Spleen (tissue), 11 donors: ENCODE data around the gene MYOM3. TPM values are rescaled to one million over a fixed set of nuclear protein-coding genes. Genes with fewer than 3 reads are reported as not detected.

ENCODE experiments used
- DNase-seq: peaks from one replicate; pipeline ENCODE4 v3.0.0-alpha.2; 2020
- H3K27ac ChIP-seq, 8 donors: fragments of 200-600 bp; sonication (generic) in 7 of 8; 1 replicate in 4 of 8; 2 replicates in 4 of 8; pipeline versions ENCODE4 v1.5.0 to v1.8.0; 2016 to 2021; ENCODE audit warnings: inconsistent platforms in 4 of 8, mild to moderate bottlenecking in 4 of 8, moderate library complexity in 1 of 8
- H3K27me3 ChIP-seq, 7 donors: fragments of 200-600 bp; sonication (generic) in 6 of 7; replicated peaks in 1 of 7; 1 replicate in 4 of 7; 2 replicates in 3 of 7; pipeline versions ENCODE4 v1.5.0 to v1.8.0; 2016 to 2021; ENCODE audit warnings: inconsistent platforms in 3 of 7, mild to moderate bottlenecking in 1 of 7
- H3K36me3 ChIP-seq, 6 donors: fragments of 200-600 bp; sonication (generic) in 5 of 6; 1 replicate in 4 of 6; 2 replicates in 2 of 6; pipeline versions ENCODE4 v1.5.0 to v1.8.0; 2016 to 2021; ENCODE audit warnings: inconsistent platforms in 2 of 6
- H3K4me1 ChIP-seq, 6 donors: fragments of 200-600 bp; sonication (generic) in 5 of 6; 1 replicate in 3 of 6; 2 replicates in 3 of 6; pipeline versions ENCODE4 v1.5.0 to v1.8.0; 2016 to 2021; ENCODE audit warnings: inconsistent platforms in 3 of 6
- H3K4me3 ChIP-seq, 8 donors: fragments of 200-600 bp; sonication (generic) in 7 of 8; 1 replicate in 4 of 8; 2 replicates in 4 of 8; pipeline versions ENCODE4 v1.5.0 to v1.8.0; 2016 to 2021; ENCODE audit warnings: inconsistent platforms in 4 of 8, mild to moderate bottlenecking in 4 of 8, moderate library complexity in 2 of 8
- H3K9me3 ChIP-seq, 8 donors: fragments of 200-600 bp; sonication (generic) in 7 of 8; 1 replicate in 4 of 8; 2 replicates in 4 of 8; pipeline versions ENCODE4 v1.5.0 to v1.8.0; 2016 to 2021; ENCODE audit warnings: inconsistent platforms in 4 of 8
- POLR2A ChIP-seq, 3 donors: fragments of 450-650 bp; IDR thresholded peaks; one replicate each; pipeline ENCODE4 v1.5.1; 2017; ENCODE audit warnings: antibody characterized with exemption in 3 of 3, mild to moderate bottlenecking in 1 of 3
- POLR2AphosphoS5 ChIP-seq, 3 donors: sonication (generic); formaldehyde crosslinking; IDR thresholded peaks; one replicate each; pipeline ENCODE4 v1.5.1; 2017; ENCODE audit warnings: antibody characterized with exemption in 3 of 3
- WGBS, 5 donors: extraction: QIAGEN DNeasy Blood & Tissue Kit in 3 of 5; methylation state at CpG; one replicate each; pipeline versions ENCODE4 v1.1.5 to v1.1.7; 2013 to 2018; 5-methylcytosine and 5-hydroxymethylcytosine counted together
- intact Hi-C: fragments of 100-400 bp; cut with DNase I; formaldehyde crosslinking; loops from one replicate; pipeline ENCODE4 v1.15.0; 2023; ENCODE audit warnings: low total_unique reads
- polyA plus RNA-seq, 3 donors: library from polyadenylated mRNA; stranded (reverse); fragments of 200-250 nt; gene quantifications; one replicate each; pipeline ENCODE4 v1.2.1, GENCODE V29; 2013
- total RNA-seq, 7 donors: library from RNA; depleted of rRNA in 3 of 7; stranded (reverse); fragments of >200 nt in 3 of 7; fragmentation: NEBNext Ultra II Directional in 4 of 7; extraction: Animal tissue kit (Norgen Biotek cat#: 25700) in 4 of 7; gene quantifications; one replicate each; pipeline versions ENCODE4 v1.1.0 to v1.2.1, GENCODE V29; 2016 to 2021
- TF ChIP-seq, protein P1 (sequence below), 11 experiments: fragments of 200-600 bp in 7 of 11; fragments of 450-650 bp in 4 of 11; sonication (generic) in 4 of 11; IDR thresholded peaks in 8 of 11; conservative IDR thresholded peaks in 3 of 11; 1 replicate in 7 of 11; 2 replicates in 4 of 11; pipeline versions ENCODE4 v1.4.0 to v1.8.0; 2016 to 2021; ENCODE audit warnings: antibody characterized with exemption in 11 of 11, inconsistent platforms in 4 of 11, mild to moderate bottlenecking in 1 of 11
- donor health status: healthy with polysubstance abuse.
- donor health status: DM: no; HTN: no; CAD: no; lungs with moderate emphysema.
- donor health status: DM: no; HTN: no; CAD: no.
- donor health status: Bipolar disorder and iron deficiency.
- donor health status: healthy.
- donor health status: DM: no; HTN: no; CAD: no.
- donor health status: DM: yes; HTN: yes; CAD: no.

MYOM3 gene
- total and polyA plus RNA-seq, 10 donors = 0.02 to 0.06 (median 0.06) TPM; not detected in 7

DNA sequence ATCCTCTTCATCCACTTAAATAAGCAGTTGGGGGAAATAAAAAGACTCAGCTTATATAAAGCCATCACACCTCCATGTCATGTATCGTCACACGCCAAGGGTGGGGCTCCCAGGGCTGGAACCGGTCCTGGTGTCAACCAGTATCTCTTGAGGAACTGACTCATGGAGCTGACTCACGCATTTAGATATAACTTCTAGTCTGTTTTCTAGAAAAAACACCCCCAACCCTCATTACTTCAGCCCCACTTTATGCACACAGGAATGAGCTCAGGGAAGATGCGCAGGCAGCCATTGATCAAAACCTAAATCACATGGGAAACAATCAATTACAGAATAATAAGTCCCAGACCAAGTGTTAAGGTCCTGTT is 37.9 kb upstream of the MYOM3 start:
- Histone ChIP-seq H3K9me3 (no peaks in the 10 kb centered on the region), H3K4me1 (peaks cover 0 to 21% (median 13%) of the 10 kb centered on the region in 6 donors), H3K4me3 (peak overlapping the region in 1 of 8 donors; percentile 54), H3K27ac (no peak overlapping the region), H3K36me3 (no peaks in the 10 kb centered on the region), H3K27me3 (peaks cover 0 to 55% (median 19%) of the 10 kb centered on the region in 7 donors)
- TF ChIP-seq POLR2A (IDR thresholded peaks at IDR 0.05) = no peak
- TF ChIP-seq, protein P1, sequence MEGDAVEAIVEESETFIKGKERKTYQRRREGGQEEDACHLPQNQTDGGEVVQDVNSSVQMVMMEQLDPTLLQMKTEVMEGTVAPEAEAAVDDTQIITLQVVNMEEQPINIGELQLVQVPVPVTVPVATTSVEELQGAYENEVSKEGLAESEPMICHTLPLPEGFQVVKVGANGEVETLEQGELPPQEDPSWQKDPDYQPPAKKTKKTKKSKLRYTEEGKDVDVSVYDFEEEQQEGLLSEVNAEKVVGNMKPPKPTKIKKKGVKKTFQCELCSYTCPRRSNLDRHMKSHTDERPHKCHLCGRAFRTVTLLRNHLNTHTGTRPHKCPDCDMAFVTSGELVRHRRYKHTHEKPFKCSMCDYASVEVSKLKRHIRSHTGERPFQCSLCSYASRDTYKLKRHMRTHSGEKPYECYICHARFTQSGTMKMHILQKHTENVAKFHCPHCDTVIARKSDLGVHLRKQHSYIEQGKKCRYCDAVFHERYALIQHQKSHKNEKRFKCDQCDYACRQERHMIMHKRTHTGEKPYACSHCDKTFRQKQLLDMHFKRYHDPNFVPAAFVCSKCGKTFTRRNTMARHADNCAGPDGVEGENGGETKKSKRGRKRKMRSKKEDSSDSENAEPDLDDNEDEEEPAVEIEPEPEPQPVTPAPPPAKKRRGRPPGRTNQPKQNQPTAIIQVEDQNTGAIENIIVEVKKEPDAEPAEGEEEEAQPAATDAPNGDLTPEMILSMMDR (IDR thresholded peaks at IDR 0.05 in 8 of 11, conservative IDR thresholded peaks at IDR 0.05 in 3 of 11) = no peak
- TF ChIP-seq POLR2AphosphoS5 (IDR thresholded peaks at IDR 0.05) = no peak
- intact Hi-C loops = no loop called here
- 51 to 71% (median 57%) methylated on average over 5 of the region's 5 CpGs for WGBS, 5 donors
- no peak for DNase-seq

DNA sequence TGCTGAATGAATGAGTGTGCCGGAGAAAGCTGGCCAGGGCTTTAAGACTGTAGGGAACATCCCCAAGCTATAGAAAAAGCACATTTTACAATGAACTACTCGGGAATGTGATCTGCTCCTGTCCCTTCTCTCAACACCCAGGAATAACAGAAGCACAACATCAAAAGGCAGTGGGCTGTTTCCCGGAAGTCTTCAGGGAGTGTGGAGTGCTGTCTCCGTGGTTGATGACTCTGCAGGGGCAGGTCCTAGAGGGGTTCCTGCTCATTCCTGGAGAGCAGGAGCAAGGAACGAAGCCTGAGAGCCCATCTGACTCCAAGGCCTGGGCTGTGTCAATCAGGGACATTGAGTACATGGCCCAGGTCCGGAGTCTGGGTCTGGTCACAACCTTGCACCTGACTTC is 35.9 kb upstream of the MYOM3 start:
- DNase-seq = no peak
- Histone ChIP-seq H3K36me3 (no peaks in the 10 kb centered on the region), H3K9me3 (no peaks in the 10 kb centered on the region), H3K27me3 (peaks cover 0 to 54% (median 17%) of the 10 kb centered on the region in 7 donors), H3K4me1 (peaks cover 0 to 21% (median 13%) of the 10 kb centered on the region in 6 donors), H3K27ac (no peak overlapping the region), H3K4me3 (no peak overlapping the region)
- TF ChIP-seq POLR2A (IDR thresholded peaks at IDR 0.05) = no peak
- intact Hi-C loops = no loop called here
- WGBS, 5 donors = 62 to 75% (median 69%) methylated on average over 6 of the region's 6 CpGs

DNA sequence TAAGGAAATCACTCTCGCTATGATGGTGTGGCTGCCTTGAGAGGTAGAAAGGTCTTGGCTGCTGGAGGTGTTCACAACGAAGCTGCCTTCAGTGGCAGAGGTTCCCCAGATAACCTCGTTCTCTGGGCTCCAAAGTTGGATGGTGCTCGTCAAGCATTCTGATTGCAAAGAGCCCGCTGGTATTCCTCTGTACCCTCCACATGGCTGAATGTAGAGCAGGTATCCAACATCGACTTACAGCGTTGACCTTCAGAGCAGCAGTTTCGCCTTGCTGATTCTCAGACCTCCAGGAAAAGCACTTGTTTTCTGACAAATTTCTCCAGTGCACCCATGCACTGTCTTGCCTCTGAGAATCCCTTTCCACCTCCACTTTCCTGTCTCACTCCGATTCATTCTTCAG is 35.3 kb upstream of the MYOM3 start:
- Histone ChIP-seq H3K4me1 (peaks cover 0 to 21% (median 13%) of the 10 kb centered on the region in 6 donors), H3K4me3 (no peak overlapping the region), H3K36me3 (no peaks in the 10 kb centered on the region), H3K27me3 (peaks cover 0 to 52% (median 11%) of the 10 kb centered on the region in 7 donors), H3K9me3 (no peaks in the 10 kb centered on the region), H3K27ac (no peak overlapping the region)
- WGBS, 5 donors = 83 to 93% (median 89%) methylated on average over 9 of the region's 9 CpGs
- DNase-seq = no peak
- intact Hi-C loops = no loop called here
- TF ChIP-seq POLR2AphosphoS5 (IDR thresholded peaks at IDR 0.05) = no peak
- TF ChIP-seq, protein P1 (IDR thresholded peaks at IDR 0.05 in 8 of 11, conservative IDR thresholded peaks at IDR 0.05 in 3 of 11) = no peak
- no peak for TF ChIP-seq POLR2A (IDR thresholded peaks at IDR 0.05)

DNA sequence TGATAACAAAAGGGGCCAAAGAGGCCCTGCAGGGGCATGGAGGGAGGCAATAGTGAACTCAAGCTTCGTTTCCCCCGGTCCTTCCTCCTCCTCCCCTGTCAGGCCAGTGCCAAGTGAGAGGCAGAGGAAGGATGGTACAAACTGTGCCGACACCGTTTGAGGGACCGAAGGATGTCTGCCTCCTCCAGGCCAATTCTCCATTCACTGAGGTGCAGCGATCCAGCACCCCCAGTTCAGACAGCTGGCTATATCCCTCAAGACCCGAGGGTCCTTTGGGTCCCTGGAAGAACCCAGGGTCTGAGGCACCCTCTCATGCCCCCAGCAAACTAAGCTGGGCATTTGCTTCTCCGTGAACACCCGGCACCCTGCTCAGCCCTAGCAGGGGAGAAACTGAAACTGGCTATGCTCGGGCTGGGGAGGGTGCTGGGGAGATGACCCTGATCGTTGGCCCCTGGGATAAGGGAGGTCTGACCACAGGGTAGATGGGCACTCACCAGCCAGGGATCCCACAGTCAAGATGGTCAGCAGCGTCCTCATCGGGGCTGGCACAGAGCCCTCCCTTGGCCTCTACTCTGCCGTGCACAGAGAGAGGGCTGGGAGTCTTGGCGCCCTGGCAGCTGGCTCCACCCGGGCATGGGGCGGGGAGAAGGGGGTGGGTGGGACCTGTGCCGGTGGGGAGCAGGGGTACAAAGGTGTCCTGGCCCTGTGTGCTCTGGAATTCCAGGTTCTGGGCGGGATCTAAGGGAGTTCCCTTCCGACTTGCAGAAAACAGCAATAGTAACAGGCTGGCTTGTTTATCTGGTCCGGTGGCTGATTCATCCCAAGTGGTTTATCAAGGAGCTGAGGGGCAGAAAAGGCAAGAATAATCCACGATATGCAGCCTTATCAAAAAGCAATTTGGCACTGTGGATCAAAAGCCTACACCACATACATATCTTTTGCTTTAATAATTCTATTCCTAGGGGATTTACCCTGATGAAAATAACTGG is 30.9 kb upstream of the MYOM3 start, which contains the start of gene IL22RA1:
Gene IL22RA1, minus strand, starts transcription at position 595 of the 989 bp plus-strand sequence. Its CDS starts 58 bp downstream, at position 537.
- TF ChIP-seq POLR2A (IDR thresholded peaks at IDR 0.05) = no peak
- TF ChIP-seq, protein P1 (IDR thresholded peaks at IDR 0.05 in 8 of 11, conservative IDR thresholded peaks at IDR 0.05 in 3 of 11) = no peak
- no peak for TF ChIP-seq POLR2AphosphoS5 (IDR thresholded peaks at IDR 0.05)

More for the DNA sequence above, 30.9 kb upstream of the MYOM3 start, which contains the start of gene IL22RA1:
- H3K4me3 ChIP-seq = peak within 1 kb of the TSS in 1 of 8 donors; percentile 28
- no peaks in the 10 kb centered on the region for H3K4me1 ChIP-seq
- no peaks in the 10 kb centered on the region for H3K36me3 ChIP-seq
- H3K9me3 ChIP-seq = no peaks in the 10 kb centered on the region
- peaks cover 0 to 14% (median 0%) of the 10 kb centered on the region in 7 donors for H3K27me3 ChIP-seq
- 65 to 81% (median 74%) methylated on average over 15 to 22 of the region's 22 CpGs for WGBS, 5 donors
- intact Hi-C loops = no loop called here
- H3K27ac ChIP-seq = no peak within 1 kb of the TSS
- no peak for DNase-seq
